Heart left ventricle (tissue), 13 donors: ENCODE data around the gene ARHGAP26.

Experiments used
- POLR2A ChIP-seq, 2 donors: fragments of 450-650 bp; IDR thresholded peaks; one replicate each; pipeline ENCODE4 v1.6.1; 2017; ENCODE audit warnings: antibody characterized with exemption in 2 of 2, mild to moderate bottlenecking in 2 of 2, moderate library complexity in 2 of 2
- TF ChIP-seq, protein P1 (sequence below), 12 donors: fragments of 200-600 bp; sonication (generic) in 4 of 12; IDR thresholded peaks; one replicate each; pipeline versions ENCODE4 v1.5.0 to v1.8.0; 2018 to 2022; ENCODE audit warnings: antibody characterized with exemption in 12 of 12, mild to moderate bottlenecking in 5 of 12
- donor health status: ischemic (EF 13 %, LVEDD 7.1; RV severe dilation, severe dysfunction).
- donor health status: DM: no; HTN: yes; CAD: no.
- donor health status: DM: no; HTN: no; CAD: no.
- donor health status: ischemic (EF 25% LVEDD 6.9; RV normal size, moderate dysfunction).
- donor health status: ischemic (EF 25% LVEDD 5.7; RV mildly dilated, moderate dysfunction).
- donor health status: ischemic (EF 35%, LVEDD 5.7; RV mildly dilated, moderate dysfunction).
- donor health status: nonischemic (EF 11% LVEDD 7.7; RV severe dilation, severe dysfunction).
- donor health status: DM: yes; HTN: yes; CAD: no.
- donor health status: PGD.
- donor health status: ischemic (EF 29% LVEDD 5.4; RV normal size, mild dysfunction).
- donor health status: nonischemic (EF 23%, LVEDD 6.1; RV moderate dilation, normal function).

DNA sequence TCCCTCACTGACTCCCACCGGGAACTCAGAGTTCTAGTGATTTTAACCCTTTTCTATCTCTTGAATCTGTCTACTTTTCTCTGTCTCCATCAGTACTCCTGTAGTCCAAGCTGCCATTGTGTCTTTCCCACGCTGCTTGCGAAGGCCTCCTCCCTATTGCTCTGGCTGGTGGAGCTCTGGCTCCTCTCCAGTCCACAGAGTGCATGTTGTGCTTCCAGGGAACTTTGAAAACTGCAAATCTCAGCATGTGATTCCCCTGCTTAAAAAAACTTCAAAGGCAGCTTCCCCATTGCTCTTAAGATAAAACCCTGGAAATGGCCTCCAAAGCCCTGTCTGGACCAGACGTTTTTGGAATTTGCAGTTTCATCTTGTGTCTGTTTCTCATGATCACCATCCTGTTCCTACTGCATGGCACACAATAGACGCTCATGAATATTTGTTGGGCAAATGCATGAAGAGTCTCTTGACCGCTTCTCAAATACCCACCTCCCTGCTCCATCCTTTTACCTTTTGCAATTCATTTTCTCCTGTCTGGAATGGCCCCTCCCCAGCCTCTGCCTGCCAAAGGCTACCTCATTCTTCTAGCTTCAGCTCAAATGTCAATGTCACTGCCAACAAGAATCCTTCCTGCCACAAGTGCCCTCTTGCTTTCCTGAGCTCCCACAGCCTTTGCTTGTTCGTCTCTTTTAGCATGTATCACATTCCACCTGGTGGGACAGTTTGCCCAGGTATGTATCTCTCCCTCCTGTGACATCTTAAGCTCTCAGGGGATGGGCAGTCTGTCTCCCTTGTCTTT, 293.2 kb downstream of the ARHGAP26 start:
- TF ChIP-seq, protein P1, sequence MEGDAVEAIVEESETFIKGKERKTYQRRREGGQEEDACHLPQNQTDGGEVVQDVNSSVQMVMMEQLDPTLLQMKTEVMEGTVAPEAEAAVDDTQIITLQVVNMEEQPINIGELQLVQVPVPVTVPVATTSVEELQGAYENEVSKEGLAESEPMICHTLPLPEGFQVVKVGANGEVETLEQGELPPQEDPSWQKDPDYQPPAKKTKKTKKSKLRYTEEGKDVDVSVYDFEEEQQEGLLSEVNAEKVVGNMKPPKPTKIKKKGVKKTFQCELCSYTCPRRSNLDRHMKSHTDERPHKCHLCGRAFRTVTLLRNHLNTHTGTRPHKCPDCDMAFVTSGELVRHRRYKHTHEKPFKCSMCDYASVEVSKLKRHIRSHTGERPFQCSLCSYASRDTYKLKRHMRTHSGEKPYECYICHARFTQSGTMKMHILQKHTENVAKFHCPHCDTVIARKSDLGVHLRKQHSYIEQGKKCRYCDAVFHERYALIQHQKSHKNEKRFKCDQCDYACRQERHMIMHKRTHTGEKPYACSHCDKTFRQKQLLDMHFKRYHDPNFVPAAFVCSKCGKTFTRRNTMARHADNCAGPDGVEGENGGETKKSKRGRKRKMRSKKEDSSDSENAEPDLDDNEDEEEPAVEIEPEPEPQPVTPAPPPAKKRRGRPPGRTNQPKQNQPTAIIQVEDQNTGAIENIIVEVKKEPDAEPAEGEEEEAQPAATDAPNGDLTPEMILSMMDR (IDR thresholded peaks at IDR 0.05) = peak in 3 of 12 donors; percentile 6 to 21 (median 14)
- no peak for TF ChIP-seq POLR2A (IDR thresholded peaks at IDR 0.05)
